ENCODE data around the gene TRIM41.

Gene TRIM41

GRCh38 chr5:181233801-181234454 lies 10.8 kb downstream of the TRIM41 start:
- no peak for DNase-seq

- no peak for DNase-seq
Observed at GRCh38 chr5:181234455-181235306, 11.6 kb downstream of the TRIM41 start.

- DNase-seq = no peak
Observed at GRCh38 chr5:181235323-181235688, 12.2 kb downstream of the TRIM41 start.

GRCh38 chr5:181235689-181236366 lies 12.7 kb downstream of the TRIM41 start:
- no peak for DNase-seq

GRCh38 chr5:181236471-181236870 lies 13.4 kb downstream of the TRIM41 start:
- no peak for DNase-seq

- DNase-seq = no peak
Observed at GRCh38 chr5:181236954-181237641, 14.0 kb downstream of the TRIM41 start.

GRCh38 chr5:181237729-181238385 lies 14.8 kb downstream of the TRIM41 start:
- DNase-seq = no peak

- no peak for DNase-seq
Observed at GRCh38 chr5:181239062-181239663, 16.1 kb downstream of the TRIM41 start.

GRCh38 chr5:181241393-181241975 lies 18.4 kb downstream of the TRIM41 start:
- DNase-seq = no peak

GRCh38 chr5:181242031-181242451 lies 19.0 kb downstream of the TRIM41 start:
- DNase-seq = no peak

- DNase-seq = no peak
Observed at GRCh38 chr5:181243018-181243563, 20.0 kb downstream of the TRIM41 start.

GRCh38 chr5:181243564-181244343 lies 20.7 kb downstream of the TRIM41 start, which contains the start of gene RACK1:
TSS of gene RACK1 (minus strand) at chr5:181243906. CDS start at chr5:181243800, 106 bp downstream.
- no peak for DNase-seq

- DNase-seq = no peak
Observed at GRCh38 chr5:181245427-181246275, 22.6 kb downstream of the TRIM41 start.

- DNase-seq = no peak
Observed at GRCh38 chr5:181246276-181247049, 23.4 kb downstream of the TRIM41 start.

- DNase-seq = no peak
Observed at GRCh38 chr5:181248277-181248676, 25.2 kb downstream of the TRIM41 start.

- DNase-seq = no peak
Observed at GRCh38 chr5:181255276-181255675, 32.2 kb downstream of the TRIM41 start.

- no peak for DNase-seq
Observed at GRCh38 chr5:181255836-181256578, 32.9 kb downstream of the TRIM41 start.

- no peak for DNase-seq
Observed at GRCh38 chr5:181258576-181258975, 35.5 kb downstream of the TRIM41 start.
